ENCODE data around the gene ANGPTL4.

ANGPTL4 gene

GRCh38 chr19:8357007-8357521 is 6.9 kb upstream of the ANGPTL4 start:
- Histone ChIP-seq H4K20me1 (ENCODE audit: insufficient read depth, low read length) (no peaks in the 10 kb centered on the region), H3K36me3 (ENCODE audit: insufficient read depth, low read length) (no peaks in the 10 kb centered on the region; the same call in 1 of the 2 replicates), H3K79me2 (ENCODE audit: insufficient read depth, low read length) (no peaks in the 10 kb centered on the region), H3F3A (ENCODE audit: insufficient read depth, low read length) (no peaks in the 10 kb centered on the region), H3K9me3 (ENCODE audit: low read length) (peaks cover 7% of the 10 kb centered on the region; the same call in 1 of the 2 replicates), H3K4me1 (ENCODE audit: insufficient read depth, low read length, severe bottlenecking) (no peaks in the 10 kb centered on the region), H3K9me2 (ENCODE audit: low read depth, low read length) (no peaks in the 10 kb centered on the region), H3K4me2 (ENCODE audit: low read length) (no peak overlapping the region), H3K4me3 (ENCODE audit: low read depth, low read length, poor library complexity, severe bottlenecking) (no peak overlapping the region), H3K9ac (ENCODE audit: low read length) (no peak overlapping the region), H3K27ac (ENCODE audit: low read depth, low read length, poor library complexity, severe bottlenecking) (no peak overlapping the region), H2AFZ (ENCODE audit: low read length) (no peak overlapping the region), H3K27me3 (ENCODE audit: insufficient read depth, low read length) (peaks cover 10% of the 10 kb centered on the region; the same call in 1 of the 2 replicates)
- no peak for TF ChIP-seq EZH2 (IDR thresholded peaks at IDR 0.05; ENCODE audit: borderline replicate concordance, low read length)
- TF ChIP-seq, protein P1, sequence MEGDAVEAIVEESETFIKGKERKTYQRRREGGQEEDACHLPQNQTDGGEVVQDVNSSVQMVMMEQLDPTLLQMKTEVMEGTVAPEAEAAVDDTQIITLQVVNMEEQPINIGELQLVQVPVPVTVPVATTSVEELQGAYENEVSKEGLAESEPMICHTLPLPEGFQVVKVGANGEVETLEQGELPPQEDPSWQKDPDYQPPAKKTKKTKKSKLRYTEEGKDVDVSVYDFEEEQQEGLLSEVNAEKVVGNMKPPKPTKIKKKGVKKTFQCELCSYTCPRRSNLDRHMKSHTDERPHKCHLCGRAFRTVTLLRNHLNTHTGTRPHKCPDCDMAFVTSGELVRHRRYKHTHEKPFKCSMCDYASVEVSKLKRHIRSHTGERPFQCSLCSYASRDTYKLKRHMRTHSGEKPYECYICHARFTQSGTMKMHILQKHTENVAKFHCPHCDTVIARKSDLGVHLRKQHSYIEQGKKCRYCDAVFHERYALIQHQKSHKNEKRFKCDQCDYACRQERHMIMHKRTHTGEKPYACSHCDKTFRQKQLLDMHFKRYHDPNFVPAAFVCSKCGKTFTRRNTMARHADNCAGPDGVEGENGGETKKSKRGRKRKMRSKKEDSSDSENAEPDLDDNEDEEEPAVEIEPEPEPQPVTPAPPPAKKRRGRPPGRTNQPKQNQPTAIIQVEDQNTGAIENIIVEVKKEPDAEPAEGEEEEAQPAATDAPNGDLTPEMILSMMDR (IDR thresholded peaks at IDR 0.05; ENCODE audit: low read length) = no peak

GRCh38 chr19:8358948-8359347 is 5.0 kb upstream of the ANGPTL4 start:
- Histone ChIP-seq H3K9ac (ENCODE audit: low read length) (no peak overlapping the region), H3K36me3 (ENCODE audit: insufficient read depth, low read length) (no peaks in the 10 kb centered on the region; the same call in 1 of the 2 replicates)

DNA sequence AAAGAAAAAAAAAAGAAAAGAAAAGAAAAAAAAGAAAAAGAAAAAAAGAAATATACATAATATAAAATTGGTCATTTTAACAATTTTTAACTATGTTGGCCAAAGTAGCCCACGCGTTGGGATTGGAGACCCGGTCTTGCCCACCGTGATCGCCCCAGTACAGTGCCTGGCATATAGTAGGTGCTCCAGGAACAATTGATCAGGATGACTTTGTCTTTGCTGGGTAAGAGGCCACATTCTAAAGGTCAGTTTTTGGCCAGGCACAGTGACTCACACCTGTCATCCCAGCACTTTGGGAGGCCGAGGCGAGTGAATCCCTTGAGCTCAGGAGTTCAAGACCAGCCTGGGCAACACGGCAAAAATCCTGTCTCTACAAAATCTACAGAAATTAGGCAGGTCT is 3.8 kb upstream of the ANGPTL4 start:
- Histone ChIP-seq H3K4me3 (ENCODE audit: low read depth, low read length, poor library complexity, severe bottlenecking) (no peak overlapping the region), H3K9me2 (ENCODE audit: low read depth, low read length) (no peaks in the 10 kb centered on the region), H3K4me1 (ENCODE audit: insufficient read depth, low read length, severe bottlenecking) (no peaks in the 10 kb centered on the region), H3K9ac (ENCODE audit: low read length) (no peak overlapping the region), H3K9me3 (ENCODE audit: low read length) (peaks cover 7% of the 10 kb centered on the region; the same call in 1 of the 2 replicates), H3K27me3 (ENCODE audit: insufficient read depth, low read length) (peaks cover 10% of the 10 kb centered on the region; the same call in 1 of the 2 replicates), H3K79me2 (ENCODE audit: insufficient read depth, low read length) (no peaks in the 10 kb centered on the region), H3K36me3 (ENCODE audit: insufficient read depth, low read length) (no peaks in the 10 kb centered on the region; the same call in 1 of the 2 replicates), H2AFZ (ENCODE audit: low read length) (no peak overlapping the region), H3K4me2 (ENCODE audit: low read length) (no peak overlapping the region), H3K27ac (ENCODE audit: low read depth, low read length, poor library complexity, severe bottlenecking) (no peak overlapping the region), H4K20me1 (ENCODE audit: insufficient read depth, low read length) (no peaks in the 10 kb centered on the region), H3F3A (ENCODE audit: insufficient read depth, low read length) (no peaks in the 10 kb centered on the region)
- TF ChIP-seq EZH2 (IDR thresholded peaks at IDR 0.05; ENCODE audit: borderline replicate concordance, low read length) = no peak
- TF ChIP-seq, protein P1 (IDR thresholded peaks at IDR 0.05; ENCODE audit: low read length) = no peak

More at GRCh38 chr19:8358948-8359347, 5.0 kb upstream of the ANGPTL4 start:
- no peaks in the 10 kb centered on the region for H3F3A ChIP-seq (ENCODE audit: insufficient read depth, low read length)
- H2AFZ ChIP-seq (ENCODE audit: low read length) = no peak overlapping the region
- no peak overlapping the region for H3K4me2 ChIP-seq (ENCODE audit: low read length)
- H4K20me1 ChIP-seq (ENCODE audit: insufficient read depth, low read length) = no peaks in the 10 kb centered on the region
- H3K27ac ChIP-seq (ENCODE audit: low read depth, low read length, poor library complexity, severe bottlenecking) = no peak overlapping the region
- no peaks in the 10 kb centered on the region for H3K9me2 ChIP-seq (ENCODE audit: low read depth, low read length)
- no peaks in the 10 kb centered on the region for H3K79me2 ChIP-seq (ENCODE audit: insufficient read depth, low read length)
- no peak overlapping the region for H3K4me3 ChIP-seq (ENCODE audit: low read depth, low read length, poor library complexity, severe bottlenecking)
- peaks cover 7% of the 10 kb centered on the region; the same call in 1 of the 2 replicates for H3K9me3 ChIP-seq (ENCODE audit: low read length)
- no peaks in the 10 kb centered on the region for H3K4me1 ChIP-seq (ENCODE audit: insufficient read depth, low read length, severe bottlenecking)
- TF ChIP-seq, protein P1 (IDR thresholded peaks at IDR 0.05; ENCODE audit: low read length) = no peak
- peaks cover 10% of the 10 kb centered on the region; the same call in 1 of the 2 replicates for H3K27me3 ChIP-seq (ENCODE audit: insufficient read depth, low read length)
